Astrocyte (in vitro differentiated cells and primary cell): ENCODE data around the gene TSC1.

Source experiments
- EZH2 ChIP-seq: IDR thresholded peaks from 2 replicates; pipeline ENCODE4 v1.6.1; 2012; ENCODE audit warnings: mild to moderate bottlenecking, low read length, inconsistent platforms; ENCODE audit not compliant: insufficient read depth
- TF ChIP-seq, protein P1 (sequence below): IDR thresholded peaks from 2 replicates; pipeline ENCODE4 v1.5.1; 2011; ENCODE audit warnings: low read depth, mild to moderate bottlenecking, inconsistent platforms, low read length, moderate library complexity; ENCODE audit not compliant: insufficient read depth

DNA sequence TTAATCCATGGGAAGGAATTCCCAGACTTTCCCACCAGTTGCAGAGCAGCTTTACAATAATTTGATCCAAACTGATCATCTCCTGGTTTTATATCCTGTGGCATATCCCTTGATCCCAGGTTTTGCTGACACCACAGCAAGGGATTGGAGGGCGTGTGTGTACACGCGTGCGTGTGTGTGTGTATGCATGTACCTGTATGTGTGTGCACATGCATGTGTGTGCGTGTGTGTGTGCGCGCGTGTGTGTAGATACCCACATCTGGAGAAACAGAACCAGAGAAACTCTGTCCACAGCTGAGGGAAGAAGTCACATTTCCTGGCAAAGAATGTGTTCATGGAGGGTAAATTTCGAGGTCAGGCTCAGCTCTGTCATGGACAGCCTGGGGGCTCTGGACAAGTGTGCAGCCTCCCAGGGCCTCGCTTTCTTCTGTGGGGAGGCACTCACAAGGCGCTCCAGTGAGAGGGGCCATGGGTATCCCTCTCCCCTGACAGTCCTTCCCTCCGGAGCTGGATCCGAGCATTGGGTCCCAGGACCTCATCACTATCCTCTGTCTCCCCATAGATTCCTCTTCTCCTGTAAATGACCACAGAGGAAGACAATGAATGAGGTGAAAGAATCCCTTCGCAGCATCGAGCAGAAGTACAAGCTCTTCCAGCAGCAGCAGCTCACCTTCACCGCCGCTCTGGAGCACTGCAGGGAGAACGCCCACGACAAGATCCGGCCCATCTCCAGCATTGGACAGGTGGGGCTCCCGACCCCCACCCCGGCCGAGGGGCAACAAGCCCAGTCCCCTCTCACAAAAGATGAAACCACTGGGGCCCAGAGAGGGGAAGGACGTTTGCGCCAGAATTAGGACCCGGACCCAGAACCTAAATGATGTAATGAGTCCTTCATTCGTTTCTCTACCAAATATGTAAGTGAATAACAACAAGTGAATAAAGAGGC, 60.8 kb downstream of the TSC1 start:
- TF ChIP-seq, protein P1, sequence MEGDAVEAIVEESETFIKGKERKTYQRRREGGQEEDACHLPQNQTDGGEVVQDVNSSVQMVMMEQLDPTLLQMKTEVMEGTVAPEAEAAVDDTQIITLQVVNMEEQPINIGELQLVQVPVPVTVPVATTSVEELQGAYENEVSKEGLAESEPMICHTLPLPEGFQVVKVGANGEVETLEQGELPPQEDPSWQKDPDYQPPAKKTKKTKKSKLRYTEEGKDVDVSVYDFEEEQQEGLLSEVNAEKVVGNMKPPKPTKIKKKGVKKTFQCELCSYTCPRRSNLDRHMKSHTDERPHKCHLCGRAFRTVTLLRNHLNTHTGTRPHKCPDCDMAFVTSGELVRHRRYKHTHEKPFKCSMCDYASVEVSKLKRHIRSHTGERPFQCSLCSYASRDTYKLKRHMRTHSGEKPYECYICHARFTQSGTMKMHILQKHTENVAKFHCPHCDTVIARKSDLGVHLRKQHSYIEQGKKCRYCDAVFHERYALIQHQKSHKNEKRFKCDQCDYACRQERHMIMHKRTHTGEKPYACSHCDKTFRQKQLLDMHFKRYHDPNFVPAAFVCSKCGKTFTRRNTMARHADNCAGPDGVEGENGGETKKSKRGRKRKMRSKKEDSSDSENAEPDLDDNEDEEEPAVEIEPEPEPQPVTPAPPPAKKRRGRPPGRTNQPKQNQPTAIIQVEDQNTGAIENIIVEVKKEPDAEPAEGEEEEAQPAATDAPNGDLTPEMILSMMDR = no peak
- no peak for TF ChIP-seq EZH2
